NCI-H460 (cell line): ENCODE results near the gene ACSL3. TPM values are rescaled to one million over a fixed set of nuclear protein-coding genes. Genes with fewer than 3 reads are reported as not detected.
"Not testable (repeated sequence)": the region's sequence is repeated elsewhere in the genome, so short reads cannot be mapped to it uniquely, and the experiment has no call there.

Experiments
- DNase-seq: peaks from one replicate; pipeline ENCODE4 v3.0.0-alpha.2; 2016; ENCODE audit warnings: low read depth; ENCODE audit errors: extremely low read depth
- total RNA-seq: library from RNA; depleted of rRNA; stranded (reverse); fragments of >200 nt; shearing (Covaris generic); gene quantifications from 2 replicates; pipeline ENCODE4 v1.2.3, GENCODE V29; 2014

Gene ACSL3
- total RNA-seq, 1 experiment from 2014 or later = 165 TPM

DNA sequence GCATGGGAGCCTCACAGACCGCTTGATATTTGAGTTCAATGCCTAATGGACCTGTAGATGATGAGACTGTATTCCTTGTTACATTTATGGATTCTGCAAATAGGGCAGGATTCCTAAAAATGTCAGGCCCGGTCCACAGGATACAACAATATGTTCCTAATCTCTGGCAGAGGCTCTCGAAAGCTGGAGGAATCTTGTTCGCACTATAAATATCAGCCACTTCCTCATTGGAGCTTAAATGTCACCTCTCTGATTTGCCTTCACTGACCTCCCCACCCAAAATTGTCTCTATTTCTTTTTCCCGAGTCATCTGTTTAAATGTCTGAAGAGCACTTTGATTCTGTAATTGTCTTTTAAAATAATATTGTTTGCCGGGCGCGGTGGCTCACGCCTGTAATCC, 12.0 kb upstream of the ACSL3 start:
- no peak for DNase-seq

- DNase-seq = no peak
Measured at GRCh38 chr2:222851956-222852617, 8.7 kb upstream of the ACSL3 start.

GRCh38 chr2:222854773-222855700, 5.8 kb upstream of the ACSL3 start:
- DNase-seq = no peak

- DNase-seq = peak; percentile 63
Measured at GRCh38 chr2:222859786-222860612, 837 bp upstream of the ACSL3 start.

DNA sequence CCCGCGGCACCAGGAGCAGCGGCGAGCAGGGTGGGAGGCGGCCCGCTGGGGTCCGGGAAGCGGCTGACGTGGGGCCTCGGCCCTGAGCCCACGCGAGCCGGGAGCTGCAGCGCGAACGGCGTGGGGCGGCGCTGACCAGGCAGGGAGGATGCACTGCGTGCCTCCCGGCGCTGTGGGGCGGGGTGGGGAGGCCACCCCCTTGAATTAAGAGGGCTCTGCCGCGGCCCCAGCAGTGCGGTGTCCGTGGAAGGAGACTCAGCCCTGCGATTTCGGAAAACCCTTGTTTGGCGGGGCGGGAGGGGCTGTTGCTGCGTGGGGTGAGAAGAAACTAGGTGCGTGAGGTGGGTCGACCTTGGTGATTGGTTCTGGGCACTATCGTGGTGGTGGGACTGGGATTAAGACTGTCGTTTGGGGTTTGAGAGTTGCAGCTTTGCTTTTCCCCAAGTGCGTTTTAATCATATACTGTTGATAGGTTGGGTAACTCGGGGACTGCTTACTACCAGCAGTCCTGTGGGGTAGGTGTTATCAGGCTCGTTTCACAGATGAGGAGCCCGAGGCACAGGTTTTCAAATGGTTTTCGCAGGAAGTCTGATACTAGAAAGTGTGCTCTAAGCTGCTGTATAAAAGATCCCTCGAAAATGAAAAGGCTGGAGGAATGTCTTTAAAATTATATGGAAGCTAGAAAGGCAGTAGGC, 722 bp downstream of the ACSL3 start:
- DNase-seq = no peak

DNA sequence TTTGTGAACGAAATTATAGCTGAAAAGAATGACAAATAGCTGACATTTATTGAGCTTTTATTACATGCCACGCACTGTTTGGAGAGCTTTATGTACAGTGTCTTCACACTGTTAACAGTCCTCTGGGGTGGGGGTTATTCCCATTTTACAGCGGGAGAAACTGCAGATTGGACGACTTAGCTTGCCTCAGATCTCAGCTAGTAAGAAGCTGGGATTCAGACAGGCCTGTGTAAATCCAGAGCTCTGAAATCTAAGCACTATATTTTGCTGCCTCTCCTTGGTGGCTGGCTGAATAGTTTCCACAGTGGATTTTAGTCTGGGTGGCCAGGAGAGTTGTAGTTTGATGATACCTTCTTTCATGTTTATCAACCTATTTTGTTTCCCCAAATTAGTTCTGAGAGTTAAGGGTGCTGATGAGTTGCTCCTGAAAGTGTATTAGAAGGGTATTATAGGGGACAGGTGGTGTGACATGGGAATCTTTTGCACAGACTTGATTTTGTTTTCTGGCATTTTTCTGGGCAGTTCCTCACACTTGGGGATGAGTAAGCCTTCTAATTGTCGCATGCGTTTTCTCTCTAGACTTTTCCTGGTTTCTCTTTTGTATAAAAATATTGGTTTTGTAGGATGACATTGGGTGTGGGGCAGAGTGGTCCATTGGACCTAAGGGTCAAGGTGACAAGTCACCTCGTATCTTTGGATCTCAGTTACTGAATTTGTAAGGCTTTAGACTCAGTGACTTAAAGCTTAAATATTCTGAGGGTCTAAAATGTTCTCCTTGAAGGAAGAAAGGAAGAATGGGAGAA, 1.5 kb downstream of the ACSL3 start:
- no peak for DNase-seq

DNA sequence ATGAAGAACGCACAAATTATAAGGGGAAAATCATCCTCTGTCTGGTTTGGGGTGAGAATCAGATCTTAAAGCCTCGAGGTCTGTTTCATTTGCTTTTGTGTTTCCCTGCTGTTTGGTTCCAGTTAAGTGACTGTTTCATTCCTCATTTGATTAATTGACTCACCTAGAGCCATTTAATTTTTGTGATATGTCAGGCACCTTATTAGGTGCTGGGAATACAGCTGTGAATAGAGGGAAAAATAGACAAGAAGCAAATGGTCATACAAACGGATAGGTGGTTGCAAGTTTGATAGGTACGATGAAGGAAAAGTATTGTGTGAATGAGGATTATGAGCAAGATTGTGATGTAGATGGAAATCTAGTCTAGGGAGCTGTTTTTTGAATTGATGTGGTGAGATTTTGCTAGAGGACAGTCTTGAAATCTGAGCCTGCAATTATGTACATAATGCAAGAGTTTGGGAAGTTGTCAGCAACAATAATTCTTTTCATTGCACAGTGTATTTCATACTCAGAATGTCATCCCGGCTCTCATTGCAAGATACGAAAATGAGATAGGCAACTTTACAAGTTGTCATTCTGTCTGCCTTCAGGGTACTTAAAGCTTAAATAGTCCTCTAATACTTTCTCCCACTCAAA, 2.2 kb downstream of the ACSL3 start:
- DNase-seq = no peak

GRCh38 chr2:222864296-222864695, 3.5 kb downstream of the ACSL3 start:
- DNase-seq = no peak

- DNase-seq = no peak
Measured at GRCh38 chr2:222865301-222865700, 4.5 kb downstream of the ACSL3 start.

- no peak for DNase-seq
Measured at GRCh38 chr2:222866358-222866960, 5.6 kb downstream of the ACSL3 start.

DNA sequence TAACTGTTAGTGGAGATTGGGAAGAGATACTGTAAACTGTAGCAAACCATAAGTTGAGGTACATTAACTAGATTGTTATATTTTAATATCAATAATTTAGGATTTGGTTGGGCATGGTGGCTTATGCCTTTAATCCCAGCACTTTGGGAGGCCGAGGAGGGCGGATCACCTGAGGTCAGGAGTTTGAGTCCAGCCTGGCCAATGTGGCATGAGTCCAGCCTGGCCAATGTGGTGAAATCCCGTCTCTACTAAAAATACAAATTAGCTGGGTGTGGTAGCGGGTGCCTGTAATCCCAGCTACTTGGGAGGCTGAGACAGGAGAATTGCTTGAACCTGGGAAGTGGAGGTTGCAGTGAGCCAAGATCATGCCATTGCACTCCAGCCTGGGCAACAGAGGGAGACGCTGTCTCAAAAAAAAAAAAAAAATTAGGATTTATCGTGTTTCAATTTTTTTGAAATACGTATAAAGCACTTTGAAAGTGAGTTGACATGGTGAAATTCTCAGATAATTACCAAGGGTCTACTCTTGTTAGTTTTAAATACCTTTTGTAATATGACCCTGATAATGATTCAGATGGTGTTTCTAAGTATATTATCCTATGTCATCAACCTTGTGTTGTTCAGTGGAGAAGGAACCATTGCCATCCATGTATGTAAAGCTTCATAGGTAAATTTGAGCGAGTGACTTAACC, 7.9 kb downstream of the ACSL3 start:
- not testable (repeated sequence) for DNase-seq

GRCh38 chr2:222869252-222869560, 8.4 kb downstream of the ACSL3 start:
- no peak for DNase-seq

DNA sequence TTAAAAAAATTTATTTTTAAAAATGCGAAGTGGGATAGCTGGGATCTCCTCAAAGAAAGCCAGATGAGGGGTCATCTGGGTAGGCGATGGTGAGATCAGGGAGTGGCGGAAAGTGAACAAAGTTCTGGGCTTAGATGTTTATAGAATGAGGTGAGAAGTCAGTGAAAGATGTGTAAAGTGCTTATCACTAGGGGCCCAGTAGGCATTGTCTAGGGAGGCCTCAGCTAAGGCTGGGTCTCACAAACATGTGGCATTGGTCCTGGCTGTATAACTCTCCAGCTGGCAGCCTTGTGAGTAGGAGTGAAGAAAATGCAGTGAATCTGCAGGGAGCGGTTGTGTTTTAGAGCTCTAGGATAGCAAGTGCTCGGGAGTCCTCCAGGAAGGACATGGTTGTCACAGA, 10.5 kb downstream of the ACSL3 start:
- no peak for DNase-seq

GRCh38 chr2:222872551-222872950, 11.7 kb downstream of the ACSL3 start:
- DNase-seq = no peak

DNA sequence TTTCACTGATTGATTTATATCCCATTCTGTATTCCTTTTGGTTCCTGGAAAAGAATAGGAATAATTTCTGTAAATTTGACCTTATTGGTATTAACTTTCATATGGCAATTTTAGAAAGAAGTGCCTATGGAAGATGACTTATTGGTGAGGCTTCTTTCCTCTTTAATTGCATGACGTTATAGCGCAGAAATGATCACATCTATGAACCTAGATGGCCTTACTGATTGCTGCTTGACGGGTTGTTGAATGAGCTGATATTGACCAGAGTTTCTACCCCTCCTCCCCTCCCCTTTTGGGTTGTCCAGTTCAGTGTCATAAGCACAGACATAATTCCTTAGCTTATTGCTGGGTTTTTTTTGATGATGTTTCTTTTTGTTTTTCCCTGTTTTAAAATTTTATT, 14.6 kb downstream of the ACSL3 start:
- no peak for DNase-seq

DNA sequence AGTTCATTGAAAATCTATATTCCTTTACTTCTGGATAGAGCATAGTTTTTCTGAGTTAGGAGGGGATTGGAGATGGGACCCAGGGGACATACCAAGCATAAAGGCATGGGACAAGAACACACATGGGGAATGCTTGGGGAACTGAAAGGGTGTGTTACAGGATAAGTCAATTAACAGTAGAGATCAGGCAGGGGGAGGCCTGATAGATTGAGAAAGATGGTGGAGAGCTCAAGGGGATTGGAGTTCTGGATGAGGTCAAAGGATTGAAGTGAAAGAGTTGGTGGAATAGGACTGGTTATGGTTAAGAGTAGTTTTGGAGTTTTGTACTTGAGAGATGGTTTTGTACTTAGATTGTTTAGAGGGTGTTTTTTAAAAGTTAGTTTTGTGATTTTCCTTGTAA, 16.1 kb downstream of the ACSL3 start:
- DNase-seq = no peak

DNA sequence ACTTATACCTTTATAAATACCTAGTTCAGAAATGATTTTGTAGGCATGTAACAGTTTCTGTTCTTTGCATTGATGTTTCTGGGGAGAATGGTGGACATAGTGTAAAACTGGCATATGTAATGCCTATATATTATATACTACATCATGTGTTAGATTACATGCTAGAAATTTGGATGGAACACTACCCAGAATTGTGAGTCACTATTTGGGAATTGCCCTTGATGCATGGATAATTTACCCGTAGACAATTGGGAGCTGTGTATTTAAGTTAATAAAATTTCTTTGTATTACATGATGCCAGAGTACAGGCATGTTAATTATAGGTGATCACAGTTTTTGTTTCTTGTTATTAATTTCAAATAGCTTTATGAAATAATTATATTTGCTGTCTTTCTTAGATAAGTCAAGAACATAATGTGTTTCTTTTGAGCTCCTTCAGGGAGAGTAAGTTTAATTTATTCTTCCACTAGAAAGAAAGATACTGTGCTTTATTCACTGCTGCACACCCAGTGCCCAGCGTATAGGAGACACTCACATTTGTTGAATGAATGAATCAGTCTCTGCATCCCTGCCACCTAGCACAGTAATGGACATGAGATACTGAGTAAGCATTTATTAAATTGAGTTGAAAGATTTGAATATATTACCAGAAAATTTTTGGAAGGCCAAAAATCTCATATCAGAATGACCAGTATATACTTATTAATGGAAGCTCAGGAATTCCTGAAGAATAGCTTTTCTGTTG, 16.9 kb downstream of the ACSL3 start:
- DNase-seq = no peak
